Activated T-helper 2 cell treated with anti-CD3 and anti-CD28 coated beads, Interferon-gamma antibody, Interleukin-2, Interleukin-4, amounts not matched to agents 10 μg/mL and 5 μg/mL and 100 μg/mL, durations not matched to agents 14 hours and 24 hours and 36 hours (primary cell): ENCODE data around the gene MAP4K3. TPM values are rescaled to one million over a fixed set of nuclear protein-coding genes. Genes with fewer than 3 reads are reported as not detected.
"Not testable (repeated sequence)": the region's sequence is repeated elsewhere in the genome, so short reads cannot be mapped to it uniquely, and the experiment has no call there.

ENCODE experiments used
- DNase-seq: peaks from one replicate; pipeline ENCODE4 v3.0.0; 2021; ENCODE audit warnings: low spot score
- H3K27ac Mint-ChIP-seq: one replicate; pipeline ENCODE4 v1.8.0; 2021; ENCODE audit warnings: mixed read lengths
- H3K27me3 Mint-ChIP-seq: one replicate; pipeline ENCODE4 v1.8.0; 2021; ENCODE audit warnings: low read depth, mixed read lengths
- H3K36me3 Mint-ChIP-seq: one replicate; pipeline ENCODE4 v1.8.0; 2021; ENCODE audit warnings: low read depth, mixed read lengths
- H3K4me1 Mint-ChIP-seq: one replicate; pipeline ENCODE4 v1.8.0; 2021; ENCODE audit warnings: low read depth, mixed read lengths
- H3K4me3 Mint-ChIP-seq: one replicate; pipeline ENCODE4 v1.8.0; 2021; ENCODE audit warnings: low read depth, mild to moderate bottlenecking, moderate library complexity, mixed read lengths
- H3K9me3 Mint-ChIP-seq: one replicate; pipeline ENCODE4 v1.8.0; 2021; ENCODE audit warnings: mixed read lengths
- intact Hi-C: fragments of 100-400 bp; cut with micrococcal nuclease; formaldehyde crosslinking; loops from one replicate; pipeline ENCODE4 v1.15.1; 2023
- total RNA-seq: library from RNA; stranded (reverse); gene quantifications from 2 replicates; pipeline ENCODE4 v1.2.3, GENCODE V29; 2022

The MAP4K3 gene
- total RNA-seq, 1 donor from 2014 or later: 22.7 TPM

DNA sequence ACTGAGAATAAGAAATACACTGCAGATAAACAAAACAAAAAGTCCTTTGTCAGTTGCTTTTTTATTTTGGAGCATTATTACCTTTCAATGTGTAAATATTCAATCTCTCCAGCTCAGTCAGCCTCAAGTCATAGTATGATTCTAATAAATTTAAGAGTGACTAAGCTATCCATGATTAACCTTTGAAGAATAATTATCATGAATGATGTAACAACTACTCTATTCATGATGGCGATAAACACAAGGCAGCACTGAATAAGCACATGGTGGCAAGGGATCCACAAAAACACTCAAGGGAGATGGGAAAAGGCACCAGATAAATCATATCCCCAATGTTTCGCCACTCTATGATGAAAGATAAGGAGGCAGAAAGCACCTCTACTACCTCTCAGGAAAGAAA is 67.0 kb downstream of the MAP4K3 start:
- H3K9me3 Mint-ChIP-seq: peaks cover 18% of the 10 kb centered on the region
- H3K27me3 Mint-ChIP-seq: no peaks in the 10 kb centered on the region
- no peak overlapping the region for H3K4me3 Mint-ChIP-seq
- intact Hi-C loops: loop anchor here (10.0 kb wide), 1 partner anchor 125 kb away; the partner anchor contains the start of gene CDKL4
- H3K4me1 Mint-ChIP-seq: peaks cover 23% of the 10 kb centered on the region
- peaks cover 45% of the 10 kb centered on the region for H3K36me3 Mint-ChIP-seq
- DNase-seq: no peak
- no peak overlapping the region for H3K27ac Mint-ChIP-seq

GRCh38 chr2:39368846-39369245 is 68.2 kb downstream of the MAP4K3 start:
- H3K4me3 Mint-ChIP-seq: no peak overlapping the region
- peak overlapping the region; percentile 52 for H3K27ac Mint-ChIP-seq
- H3K36me3 Mint-ChIP-seq: peaks cover 39% of the 10 kb centered on the region
- H3K27me3 Mint-ChIP-seq: no peaks in the 10 kb centered on the region
- H3K4me1 Mint-ChIP-seq: peaks cover 23% of the 10 kb centered on the region
- H3K9me3 Mint-ChIP-seq: peaks cover 17% of the 10 kb centered on the region
- intact Hi-C loops: no loop called here
- DNase-seq: no peak

GRCh38 chr2:39368376-39368775 is 68.7 kb downstream of the MAP4K3 start:
- Mint-ChIP-seq H3K27ac (no peak overlapping the region), H3K36me3 (peaks cover 34% of the 10 kb centered on the region), H3K4me3 (no peak overlapping the region), H3K9me3 (peaks cover 14% of the 10 kb centered on the region), H3K27me3 (no peaks in the 10 kb centered on the region), H3K4me1 (peaks cover 23% of the 10 kb centered on the region)
- DNase-seq: no peak
- intact Hi-C loops: no loop called here

DNA sequence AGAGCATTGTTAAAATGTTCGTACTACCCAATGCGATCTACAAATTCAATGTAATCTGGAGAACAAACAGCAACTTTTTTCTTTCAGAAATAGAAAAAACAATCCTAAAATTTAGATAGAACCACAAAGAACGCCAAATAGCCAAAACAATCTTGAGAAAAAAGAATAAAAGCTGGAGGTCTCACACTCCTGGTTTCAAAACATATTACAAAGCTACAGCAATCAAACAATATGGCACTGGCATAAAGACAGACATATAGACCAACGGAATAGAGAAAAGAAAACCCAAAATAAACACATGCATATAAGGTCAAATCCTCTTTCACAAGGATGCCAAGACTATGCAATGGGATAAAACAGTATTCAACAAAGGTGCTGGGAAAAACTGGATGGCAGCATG is 74.5 kb downstream of the MAP4K3 start:
- intact Hi-C loops: no loop called here
- H3K9me3 Mint-ChIP-seq: peaks cover 37% of the 10 kb centered on the region
- H3K36me3 Mint-ChIP-seq: peaks cover 39% of the 10 kb centered on the region
- DNase-seq: no peak
- H3K4me1 Mint-ChIP-seq: peaks cover 2% of the 10 kb centered on the region
- H3K4me3 Mint-ChIP-seq: no peak overlapping the region
- no peak overlapping the region for H3K27ac Mint-ChIP-seq
- no peaks in the 10 kb centered on the region for H3K27me3 Mint-ChIP-seq

DNA sequence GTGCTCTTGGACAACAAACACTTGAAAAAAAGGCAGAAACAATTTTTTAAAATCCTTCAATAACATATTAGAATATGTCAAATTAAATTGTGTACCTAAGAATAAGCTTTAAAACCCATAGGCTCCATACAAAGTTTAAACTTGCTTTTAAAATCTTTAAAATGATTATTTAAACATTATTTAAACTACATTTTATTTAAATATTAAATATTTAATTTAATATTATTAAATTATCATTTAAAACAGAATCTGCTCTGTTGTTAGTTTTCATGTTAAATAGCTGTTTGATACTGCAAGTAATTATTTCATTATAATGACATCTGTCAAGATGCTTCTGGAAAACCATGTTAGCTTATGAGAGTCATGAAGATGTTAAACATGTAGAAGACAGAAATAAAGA is 75.6 kb downstream of the MAP4K3 start:
- no peak for DNase-seq
- Mint-ChIP-seq H3K9me3 (peaks cover 41% of the 10 kb centered on the region), H3K4me3 (no peak overlapping the region), H3K27ac (no peak overlapping the region), H3K36me3 (peaks cover 46% of the 10 kb centered on the region), H3K27me3 (no peaks in the 10 kb centered on the region), H3K4me1 (peaks cover 9% of the 10 kb centered on the region)
- intact Hi-C loops: no loop called here

DNA sequence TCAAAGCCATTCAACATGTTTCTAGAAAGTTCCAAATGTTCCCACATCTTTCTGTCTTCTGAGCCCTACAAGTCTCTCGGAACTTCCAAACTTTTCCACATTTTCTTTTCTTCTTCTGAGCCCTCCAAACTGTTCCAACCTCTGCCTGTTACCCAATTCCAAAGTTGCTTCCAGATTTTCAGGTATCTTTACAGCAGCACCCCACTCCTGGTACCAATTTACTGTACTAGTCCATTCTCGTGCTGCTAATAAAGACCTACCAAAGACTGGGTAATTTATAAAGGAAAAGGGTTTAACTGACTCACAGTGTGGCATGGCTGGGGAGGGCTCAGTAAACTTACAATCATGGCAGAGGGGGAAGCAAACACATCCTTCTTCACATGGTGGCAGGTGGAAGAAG is 76.7 kb downstream of the MAP4K3 start:
- H3K9me3 Mint-ChIP-seq: peaks cover 41% of the 10 kb centered on the region
- H3K4me3 Mint-ChIP-seq, H3K27me3 Mint-ChIP-seq, intact Hi-C loops, H3K27ac Mint-ChIP-seq, DNase-seq: not testable (repeated sequence)
- H3K36me3 Mint-ChIP-seq: peaks cover 40% of the 10 kb centered on the region
- peaks cover 13% of the 10 kb centered on the region for H3K4me1 Mint-ChIP-seq

DNA sequence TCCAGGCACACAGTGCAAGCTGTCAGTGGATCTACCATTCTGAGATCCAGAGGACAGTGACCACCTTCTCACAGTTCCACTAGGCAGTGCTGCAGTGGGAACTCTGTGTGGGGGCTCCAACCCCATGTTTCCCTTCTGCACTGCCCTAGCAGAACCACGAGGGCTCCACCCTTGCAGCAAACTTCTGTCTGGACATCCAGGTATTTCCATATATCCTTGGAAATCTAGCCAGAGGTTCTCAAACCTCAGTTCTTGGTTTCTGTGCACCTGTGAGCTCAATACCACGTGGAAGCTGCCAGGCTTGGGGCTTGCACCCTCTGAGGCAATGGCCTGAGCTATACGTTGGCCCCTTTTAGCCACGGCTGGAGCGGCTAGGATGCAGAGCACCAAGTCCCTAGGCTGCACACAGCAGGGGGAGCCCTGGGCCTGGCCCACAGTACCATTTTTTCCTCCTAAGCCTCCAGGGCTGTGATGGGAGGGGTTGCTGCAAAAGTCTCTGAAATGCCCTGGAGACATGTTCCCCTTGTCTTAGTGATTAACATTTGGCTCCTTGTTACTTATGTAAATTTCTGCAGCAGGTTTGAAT is 77.5 kb downstream of the MAP4K3 start:
- H3K9me3 Mint-ChIP-seq: peaks cover 41% of the 10 kb centered on the region
- no peaks in the 10 kb centered on the region for H3K27me3 Mint-ChIP-seq
- no peak overlapping the region for H3K27ac Mint-ChIP-seq
- H3K4me3 Mint-ChIP-seq: no peak overlapping the region
- peaks cover 41% of the 10 kb centered on the region for H3K36me3 Mint-ChIP-seq
- peaks cover 15% of the 10 kb centered on the region for H3K4me1 Mint-ChIP-seq
- intact Hi-C loops: loop anchor here (5.0 kb wide), 1 partner anchor 133 kb away; no protein-coding TSS in a partner anchor
- no peak for DNase-seq

- peaks cover 15% of the 10 kb centered on the region for H3K4me1 Mint-ChIP-seq
Observed at GRCh38 chr2:39356922-39357639, 80.0 kb downstream of the MAP4K3 start.

DNA sequence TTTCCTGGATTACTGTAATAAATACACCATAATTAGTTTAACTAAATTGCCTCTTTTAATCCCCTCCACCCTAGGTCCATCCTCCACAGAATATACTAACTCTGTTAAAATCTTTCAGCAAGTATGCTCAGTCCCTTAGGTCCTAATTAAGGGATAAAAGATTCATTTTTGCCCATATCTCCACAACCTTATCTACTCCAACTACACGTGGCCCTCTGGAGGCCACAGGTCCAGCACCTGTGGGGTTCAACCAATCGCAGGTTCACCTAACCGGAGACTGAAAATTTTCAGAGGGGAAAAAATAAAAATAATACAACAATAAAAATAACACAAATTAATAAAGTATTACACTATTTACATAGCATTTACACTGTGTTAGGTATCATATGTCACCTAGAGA is 86.4 kb downstream of the MAP4K3 start:
- DNase-seq: no peak
- Mint-ChIP-seq H3K4me3 (no peak overlapping the region), H3K9me3 (no peaks in the 10 kb centered on the region), H3K4me1 (peaks cover 7% of the 10 kb centered on the region), H3K27ac (no peak overlapping the region), H3K36me3 (peaks cover 4% of the 10 kb centered on the region), H3K27me3 (no peaks in the 10 kb centered on the region)
- intact Hi-C loops: no loop called here

More at GRCh38 chr2:39356922-39357639, 80.0 kb downstream of the MAP4K3 start:
- Mint-ChIP-seq H3K36me3 (peaks cover 38% of the 10 kb centered on the region), H3K4me3 (no peak overlapping the region), H3K9me3 (peaks cover 34% of the 10 kb centered on the region), H3K27me3 (no peaks in the 10 kb centered on the region), H3K27ac (peak overlapping the region; percentile 57)
- no peak for DNase-seq
- intact Hi-C loops: loop anchor here (2.0 to 5.0 kb wide), 2 partner anchors 20 to 135 kb away; no protein-coding TSS in a partner anchor

GRCh38 chr2:39338502-39338901 is 98.6 kb downstream of the MAP4K3 start:
- Mint-ChIP-seq H3K27me3 (no peaks in the 10 kb centered on the region), H3K36me3 (peaks cover 22% of the 10 kb centered on the region), H3K9me3 (no peaks in the 10 kb centered on the region), H3K27ac (no peak overlapping the region), H3K4me1 (peaks cover 10% of the 10 kb centered on the region), H3K4me3 (no peak overlapping the region)
- intact Hi-C loops: no loop called here
- no peak for DNase-seq

DNA sequence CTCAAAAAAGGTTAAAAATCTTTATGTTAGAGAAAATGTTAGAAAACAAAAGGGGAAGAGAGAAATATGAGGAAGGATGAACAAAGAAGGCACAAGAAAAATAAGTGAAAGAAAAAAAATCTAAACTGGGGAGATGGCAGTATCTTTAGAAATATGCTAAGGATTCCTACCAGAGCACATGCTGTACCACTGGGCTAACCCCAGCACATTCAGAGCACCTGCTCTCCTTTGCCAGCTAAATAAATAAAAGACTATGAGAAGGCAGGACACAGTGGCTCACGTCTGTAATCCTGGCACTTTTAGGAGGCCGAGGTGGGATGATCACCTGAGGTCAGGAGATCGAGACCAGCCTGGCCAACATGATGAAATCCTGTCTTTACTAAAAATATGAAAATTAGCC is 101.2 kb downstream of the MAP4K3 start:
- intact Hi-C loops: no loop called here
- Mint-ChIP-seq H3K4me3 (no peak overlapping the region), H3K4me1 (peaks cover 14% of the 10 kb centered on the region), H3K9me3 (no peaks in the 10 kb centered on the region), H3K27me3 (no peaks in the 10 kb centered on the region), H3K36me3 (peaks cover 25% of the 10 kb centered on the region), H3K27ac (no peak overlapping the region)
- no peak for DNase-seq

GRCh38 chr2:39334978-39335377 is 102.1 kb downstream of the MAP4K3 start:
- peaks cover 20% of the 10 kb centered on the region for H3K4me1 Mint-ChIP-seq
- no peaks in the 10 kb centered on the region for H3K9me3 Mint-ChIP-seq
- H3K27ac Mint-ChIP-seq: no peak overlapping the region
- no peak for DNase-seq
- intact Hi-C loops: no loop called here
- H3K27me3 Mint-ChIP-seq: no peaks in the 10 kb centered on the region
- peaks cover 24% of the 10 kb centered on the region for H3K36me3 Mint-ChIP-seq
- no peak overlapping the region for H3K4me3 Mint-ChIP-seq

GRCh38 chr2:39334529-39334928 is 102.6 kb downstream of the MAP4K3 start:
- H3K36me3 Mint-ChIP-seq: peaks cover 24% of the 10 kb centered on the region
- no peaks in the 10 kb centered on the region for H3K27me3 Mint-ChIP-seq
- peaks cover 20% of the 10 kb centered on the region for H3K4me1 Mint-ChIP-seq
- no peaks in the 10 kb centered on the region for H3K9me3 Mint-ChIP-seq
- H3K4me3 Mint-ChIP-seq: no peak overlapping the region
- H3K27ac Mint-ChIP-seq: no peak overlapping the region
- intact Hi-C loops: no loop called here
- DNase-seq: no peak
